Middle frontal gyrus (tissue), 1 donor: ENCODE measurements around the gene FAM187B.

Source experiments
- DNase-seq: peaks from one replicate; pipeline ENCODE4 v3.0.0-alpha.2; 2015; ENCODE audit warnings: low spot score; ENCODE audit errors: extremely low spot score

Gene FAM187B

GRCh38 chr19:35179830-35180229, 48.7 kb downstream of the FAM187B start:
- no peak for DNase-seq

GRCh38 chr19:35178701-35179100, 49.8 kb downstream of the FAM187B start:
- no peak for DNase-seq

GRCh38 chr19:35177377-35178274, 50.9 kb downstream of the FAM187B start:
- DNase-seq = no peak

DNA sequence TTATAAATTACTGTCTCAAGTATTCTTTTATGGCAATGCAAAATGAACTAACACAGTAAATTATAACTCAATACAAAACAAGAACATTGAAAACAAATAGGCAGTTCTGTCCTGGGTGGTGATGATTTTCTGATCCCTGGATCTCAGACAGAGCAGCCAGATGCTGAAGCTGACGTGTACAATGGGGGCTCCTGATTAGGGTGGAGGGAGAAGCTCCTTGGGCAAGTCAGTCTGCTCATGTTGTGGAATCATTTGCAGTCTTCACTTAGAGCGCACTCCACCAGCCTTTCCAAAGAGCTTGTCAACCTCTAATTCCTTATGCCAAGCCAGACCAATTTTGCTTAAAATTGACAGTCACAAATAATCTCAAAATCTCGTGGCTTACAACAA, 52.4 kb downstream of the FAM187B start:
- no peak for DNase-seq
